NCI-H345 (cell line): ENCODE measurements around the gene ATXN7L3.
A peak's percentile ranks its signal among the peaks of the same experiment; 100 is the strongest.

Experiments used
- DNase-seq: peaks from one replicate; lab custom pipeline; 2025; lab: John Stamatoyannopoulos, UW

Gene ATXN7L3

GRCh38 chr17:44218344-44219107, 18.8 kb upstream of the ATXN7L3 start:
- DNase-seq = peak; percentile 93

DNA sequence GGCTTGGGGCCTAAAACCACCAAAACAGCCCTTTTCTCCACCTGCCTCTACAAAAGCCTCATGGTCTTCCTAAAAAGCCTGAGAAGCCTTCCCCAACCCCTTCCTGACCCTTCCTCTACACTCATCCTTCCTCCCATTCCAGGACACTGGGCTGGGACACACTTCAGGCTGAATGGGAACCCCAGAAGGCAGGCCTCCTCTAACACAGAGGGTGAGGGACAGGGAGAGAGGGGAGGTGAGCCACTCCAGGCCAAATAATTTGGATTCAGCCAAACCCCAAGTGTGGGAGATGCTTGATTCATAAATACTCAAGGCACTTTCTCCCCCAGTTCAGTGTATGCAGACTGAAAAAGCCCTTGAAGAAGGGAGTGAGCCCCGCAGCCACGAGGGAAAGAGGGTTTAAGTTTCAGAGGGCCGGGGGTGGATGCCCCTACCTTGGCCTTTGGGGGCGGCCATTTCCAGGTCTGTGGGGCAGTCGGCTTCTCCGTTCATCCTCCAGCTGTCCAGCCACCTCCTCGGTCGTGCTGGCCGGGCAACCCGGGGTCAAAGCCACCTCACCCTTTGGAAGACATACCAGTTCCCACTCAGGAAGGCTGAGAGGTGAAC, 18.2 kb upstream of the ATXN7L3 start:
- DNase-seq = no peak

GRCh38 chr17:44216694-44217093, 17.0 kb upstream of the ATXN7L3 start:
- no peak for DNase-seq

DNA sequence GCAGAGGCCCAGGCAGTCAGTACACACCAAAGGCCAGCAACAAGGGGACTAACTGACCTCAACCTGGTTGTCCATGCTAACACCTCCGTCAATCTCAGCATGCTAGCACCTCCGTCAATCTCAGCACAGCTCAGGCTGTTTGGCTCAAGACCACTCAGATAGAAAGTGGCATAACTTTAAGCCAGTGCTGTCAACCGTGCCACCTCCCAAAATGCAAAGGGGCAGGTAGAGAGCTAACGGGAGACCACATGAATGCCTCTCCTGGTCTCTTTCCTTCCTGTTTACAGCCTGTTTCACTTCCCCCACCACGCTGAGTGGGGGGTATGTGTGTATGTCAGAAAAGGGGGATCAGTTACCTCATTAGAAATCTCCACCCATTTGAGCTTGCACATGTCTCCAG, 16.5 kb upstream of the ATXN7L3 start:
- no peak for DNase-seq

DNA sequence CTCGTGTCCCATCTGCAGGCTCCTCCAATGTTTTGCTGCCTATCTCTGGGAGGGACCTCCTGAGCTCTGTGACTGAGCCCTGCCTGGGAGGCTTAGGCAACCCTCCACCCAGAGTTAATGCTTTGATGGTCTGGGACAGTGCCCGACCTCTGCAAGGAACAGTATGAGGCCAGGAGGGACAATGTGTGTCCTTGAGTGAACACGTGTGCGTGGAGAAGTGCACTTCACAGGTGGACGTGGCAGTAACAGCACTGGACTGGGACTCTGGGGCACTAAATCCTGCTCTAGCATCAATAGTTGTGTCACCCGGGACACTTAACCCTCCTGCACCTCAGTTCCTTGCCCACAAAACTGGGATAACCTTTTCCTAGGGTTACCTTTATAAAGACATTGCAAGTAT, 15.2 kb upstream of the ATXN7L3 start:
- no peak for DNase-seq

- no peak for DNase-seq
These were observed 14.5 kb upstream of the ATXN7L3 start for GRCh38 chr17:44214230-44214494.

DNA sequence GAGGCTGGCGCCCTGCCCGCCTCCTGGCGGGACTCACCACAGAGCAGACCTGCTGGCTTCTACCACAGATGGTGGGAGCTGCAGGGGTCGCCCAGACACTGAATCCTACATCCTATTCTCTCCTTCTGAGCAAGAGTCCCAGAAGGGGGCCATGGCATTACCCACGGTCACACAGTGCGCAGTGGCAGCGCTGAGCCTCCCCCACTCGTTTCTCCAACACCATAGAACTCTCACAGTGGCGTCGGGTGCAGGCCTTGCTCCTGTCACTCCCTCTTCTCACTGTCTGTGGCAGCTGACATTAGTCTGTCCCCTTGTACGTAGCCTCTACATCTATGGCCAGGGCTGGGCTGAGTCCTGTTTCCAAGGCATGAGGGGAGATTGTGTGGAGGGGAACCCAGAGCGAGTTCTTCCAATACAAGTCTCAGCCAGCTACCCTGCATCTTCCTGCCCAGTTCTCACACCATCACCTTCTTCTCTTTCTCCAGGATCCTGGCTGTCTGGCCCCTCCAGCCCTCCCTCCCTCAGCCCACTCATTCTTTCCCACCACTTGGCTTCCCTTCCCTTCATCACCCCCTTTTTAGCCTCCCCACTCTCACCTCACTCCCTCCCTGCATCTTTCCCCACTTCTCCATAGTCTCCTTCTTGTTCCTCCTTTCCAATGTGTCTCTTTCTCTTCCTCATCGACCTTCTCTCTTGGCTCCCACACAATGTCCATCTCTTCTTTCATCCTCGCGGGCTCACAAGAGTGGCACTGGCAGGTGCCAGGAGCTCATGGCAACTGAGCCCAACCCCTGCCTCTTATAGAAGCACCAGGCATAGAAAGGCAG, 13.9 kb upstream of the ATXN7L3 start:
- DNase-seq = no peak

- DNase-seq = no peak
These were observed 13.1 kb upstream of the ATXN7L3 start for GRCh38 chr17:44212507-44213402.

- DNase-seq = no peak
These were observed 11.9 kb upstream of the ATXN7L3 start for GRCh38 chr17:44211281-44212265.

GRCh38 chr17:44210342-44211192, 10.9 kb upstream of the ATXN7L3 start:
- no peak for DNase-seq

- no peak for DNase-seq
These were observed 10.2 kb upstream of the ATXN7L3 start for GRCh38 chr17:44209786-44210341.

DNA sequence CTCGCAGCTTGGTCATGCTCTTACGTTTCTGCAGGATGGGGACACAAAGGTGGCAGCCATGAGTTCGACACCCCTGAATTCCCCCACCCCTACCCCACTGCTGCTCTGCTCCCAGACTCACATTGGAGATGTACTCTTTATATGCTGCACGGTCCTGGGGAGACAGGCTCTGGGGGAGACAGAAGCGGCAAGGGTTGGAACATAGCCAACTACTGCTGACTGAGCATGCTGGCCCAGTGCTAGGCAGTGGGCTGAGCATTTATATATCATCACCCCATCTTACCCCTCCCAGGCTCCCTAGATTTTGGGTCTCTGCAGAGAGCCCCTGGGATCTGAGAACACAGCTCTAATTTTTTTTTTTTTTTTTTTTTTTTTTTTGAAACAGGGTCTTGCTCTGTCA, 8.1 kb upstream of the ATXN7L3 start:
- DNase-seq = no peak

- DNase-seq = no peak
These were observed 7.6 kb upstream of the ATXN7L3 start for GRCh38 chr17:44207319-44207718.

GRCh38 chr17:44206825-44207155, 7.1 kb upstream of the ATXN7L3 start:
- DNase-seq = no peak

DNA sequence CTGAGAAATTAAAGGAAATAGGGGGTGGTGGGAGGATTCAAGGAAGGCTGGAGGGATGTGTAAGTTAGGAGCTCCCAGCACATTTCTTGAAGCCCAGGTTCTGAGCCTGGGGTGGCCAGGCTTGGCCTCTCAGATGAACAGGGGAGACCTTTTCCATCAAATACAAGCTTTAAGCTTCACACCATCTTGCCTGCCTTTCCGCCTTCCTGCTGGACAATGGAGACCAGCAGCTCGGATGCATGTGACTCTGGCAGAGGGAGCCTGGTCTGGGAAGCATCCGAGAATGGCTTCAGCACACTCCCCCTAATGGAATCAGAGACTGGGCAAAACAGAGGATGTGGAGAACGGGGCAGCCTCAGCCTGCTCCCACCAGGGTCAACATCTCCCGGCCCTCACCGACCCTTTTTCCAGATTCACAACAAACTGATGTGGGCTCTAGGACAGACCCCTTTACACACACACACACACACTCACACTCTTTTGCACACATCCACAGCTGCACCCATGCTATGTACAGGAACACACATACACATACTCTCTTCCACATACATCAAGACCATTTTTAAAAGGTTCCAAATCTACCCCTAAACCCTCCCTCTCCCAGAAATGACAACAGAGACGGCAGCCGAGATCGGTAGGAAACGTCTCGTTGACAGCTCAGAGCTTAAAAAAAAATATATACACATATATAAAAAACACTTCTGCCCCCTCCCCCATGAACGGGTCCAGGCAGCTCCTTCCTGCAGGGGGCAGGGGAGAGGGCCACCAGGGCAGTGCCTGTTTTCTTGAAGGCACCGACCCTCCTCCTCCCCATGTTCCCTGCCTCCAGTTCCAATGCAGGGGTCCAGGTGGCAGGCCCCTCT, 6.5 kb upstream of the ATXN7L3 start:
- no peak for DNase-seq

- DNase-seq = no peak
These were observed 4.8 kb upstream of the ATXN7L3 start for GRCh38 chr17:44204441-44204882.

GRCh38 chr17:44203731-44204440, 4.2 kb upstream of the ATXN7L3 start:
- DNase-seq = peak; percentile 42

- DNase-seq = no peak
These were observed 3.1 kb upstream of the ATXN7L3 start for GRCh38 chr17:44202756-44203155.
